Measurements from ENCODE around the gene ZBTB16. TPM values are rescaled to one million over a fixed set of nuclear protein-coding genes. Genes with fewer than 3 reads are reported as not detected.

Gene ZBTB16
- total RNA-seq, 1 donor from 2014 or later = 64.5 TPM

GRCh38 chr11:114033572-114033971 lies 25.9 kb upstream of the ZBTB16 start:
- H3K4me1 ChIP-seq = peaks cover 20% of the 10 kb centered on the region
- H3K4me3 ChIP-seq = no peak overlapping the region
- H3K36me3 ChIP-seq = no peaks in the 10 kb centered on the region
- no peaks in the 10 kb centered on the region for H3K27me3 ChIP-seq (ENCODE audit: low read depth)
- TF ChIP-seq, protein P1, sequence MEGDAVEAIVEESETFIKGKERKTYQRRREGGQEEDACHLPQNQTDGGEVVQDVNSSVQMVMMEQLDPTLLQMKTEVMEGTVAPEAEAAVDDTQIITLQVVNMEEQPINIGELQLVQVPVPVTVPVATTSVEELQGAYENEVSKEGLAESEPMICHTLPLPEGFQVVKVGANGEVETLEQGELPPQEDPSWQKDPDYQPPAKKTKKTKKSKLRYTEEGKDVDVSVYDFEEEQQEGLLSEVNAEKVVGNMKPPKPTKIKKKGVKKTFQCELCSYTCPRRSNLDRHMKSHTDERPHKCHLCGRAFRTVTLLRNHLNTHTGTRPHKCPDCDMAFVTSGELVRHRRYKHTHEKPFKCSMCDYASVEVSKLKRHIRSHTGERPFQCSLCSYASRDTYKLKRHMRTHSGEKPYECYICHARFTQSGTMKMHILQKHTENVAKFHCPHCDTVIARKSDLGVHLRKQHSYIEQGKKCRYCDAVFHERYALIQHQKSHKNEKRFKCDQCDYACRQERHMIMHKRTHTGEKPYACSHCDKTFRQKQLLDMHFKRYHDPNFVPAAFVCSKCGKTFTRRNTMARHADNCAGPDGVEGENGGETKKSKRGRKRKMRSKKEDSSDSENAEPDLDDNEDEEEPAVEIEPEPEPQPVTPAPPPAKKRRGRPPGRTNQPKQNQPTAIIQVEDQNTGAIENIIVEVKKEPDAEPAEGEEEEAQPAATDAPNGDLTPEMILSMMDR (IDR thresholded peaks at IDR 0.05; ENCODE audit: borderline replicate concordance) = no peak
- intact Hi-C loops (cut with micrococcal nuclease) = no loop called here
- H3K27ac ChIP-seq (replicated peaks) = no peak overlapping the region
- DNase-seq = no peak
- H3K9me3 ChIP-seq (replicated peaks) = no peaks in the 10 kb centered on the region

GRCh38 chr11:114034956-114035355 lies 24.6 kb upstream of the ZBTB16 start:
- H3K27ac ChIP-seq (replicated peaks) = no peak overlapping the region
- DNase-seq = no peak
- no peaks in the 10 kb centered on the region for H3K36me3 ChIP-seq
- intact Hi-C loops (cut with micrococcal nuclease) = no loop called here
- H3K9me3 ChIP-seq (replicated peaks) = no peaks in the 10 kb centered on the region
- no peaks in the 10 kb centered on the region for H3K27me3 ChIP-seq (ENCODE audit: low read depth)
- H3K4me1 ChIP-seq = peaks cover 20% of the 10 kb centered on the region
- H3K4me3 ChIP-seq = no peak overlapping the region
- TF ChIP-seq, protein P1 (IDR thresholded peaks at IDR 0.05; ENCODE audit: borderline replicate concordance) = no peak

DNA sequence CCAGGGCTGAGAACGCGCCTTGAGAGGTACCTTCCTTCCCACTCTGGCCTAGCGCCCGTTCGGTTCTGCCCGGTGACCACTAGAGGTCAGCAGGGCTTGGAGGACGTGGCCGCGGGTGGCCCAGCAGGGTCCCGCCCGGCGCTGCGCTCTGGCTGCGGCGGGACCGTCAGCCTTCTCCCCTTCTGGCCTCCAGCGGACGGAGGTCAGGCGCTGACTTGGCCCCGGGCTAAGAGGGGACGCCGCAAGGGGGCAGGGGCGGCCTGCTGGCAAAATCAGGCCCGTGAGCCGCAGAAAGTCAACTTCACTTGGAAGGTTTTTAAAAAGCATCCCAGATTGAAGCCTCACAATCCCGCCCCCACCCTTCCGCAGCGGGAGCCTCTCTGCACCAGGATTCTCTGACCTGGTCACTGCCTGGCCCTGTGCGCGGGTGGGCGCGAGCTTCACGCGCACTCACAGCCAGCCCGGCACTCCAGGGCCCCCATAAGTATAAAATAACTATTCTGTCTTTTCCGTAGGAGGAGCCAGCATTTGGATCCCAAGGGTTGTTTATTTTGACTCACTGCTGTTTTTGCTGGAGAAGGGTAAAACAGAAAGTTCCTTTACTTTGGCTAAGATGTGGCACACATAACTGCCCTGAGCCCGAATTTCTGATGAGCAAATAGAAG lies 23.2 kb upstream of the ZBTB16 start:
- intact Hi-C loops (cut with micrococcal nuclease) = no loop called here
- TF ChIP-seq, protein P1 (IDR thresholded peaks at IDR 0.05; ENCODE audit: borderline replicate concordance) = peak; percentile 95
- peak overlapping the region; percentile 61 for H3K4me3 ChIP-seq
- no peaks in the 10 kb centered on the region for H3K36me3 ChIP-seq
- H3K4me1 ChIP-seq = peaks cover 29% of the 10 kb centered on the region
- DNase-seq = peak; percentile 88
- H3K9me3 ChIP-seq (replicated peaks) = no peaks in the 10 kb centered on the region
- H3K27ac ChIP-seq (replicated peaks) = peak overlapping the region; percentile 82
- H3K27me3 ChIP-seq (ENCODE audit: low read depth) = no peaks in the 10 kb centered on the region

DNA sequence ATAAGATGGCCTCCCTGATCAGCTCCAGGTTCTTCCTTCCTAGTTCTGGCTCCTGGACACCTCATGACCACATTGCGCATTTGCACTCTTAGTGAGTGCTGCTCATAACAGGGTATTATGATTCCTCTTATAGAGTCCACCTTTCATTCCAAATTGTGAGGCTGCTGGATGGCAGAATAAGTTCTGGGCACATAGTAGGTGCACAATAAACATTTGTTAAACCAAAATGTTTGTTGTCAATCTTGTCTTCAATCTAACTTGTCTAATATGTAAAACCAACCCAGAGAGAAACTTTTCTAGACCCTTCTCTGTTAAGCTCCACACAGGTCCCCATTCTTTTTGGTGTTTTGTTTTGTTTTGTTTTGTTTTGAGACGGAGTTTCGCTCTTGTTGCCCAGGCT lies 22.6 kb upstream of the ZBTB16 start:
- intact Hi-C loops (cut with micrococcal nuclease) = no loop called here
- TF ChIP-seq, protein P1 (IDR thresholded peaks at IDR 0.05; ENCODE audit: borderline replicate concordance) = no peak
- peak overlapping the region; percentile 61 for H3K4me3 ChIP-seq

GRCh38 chr11:114039551-114039950 lies 20.0 kb upstream of the ZBTB16 start:
- intact Hi-C loops (cut with micrococcal nuclease) = no loop called here
- TF ChIP-seq, protein P1 (IDR thresholded peaks at IDR 0.05; ENCODE audit: borderline replicate concordance) = no peak

More for the DNA sequence above, 22.6 kb upstream of the ZBTB16 start:
- H3K4me1 ChIP-seq = peaks cover 30% of the 10 kb centered on the region
- H3K27me3 ChIP-seq (ENCODE audit: low read depth) = no peaks in the 10 kb centered on the region
- H3K27ac ChIP-seq (replicated peaks) = peak overlapping the region; percentile 82
- no peaks in the 10 kb centered on the region for H3K9me3 ChIP-seq (replicated peaks)
- H3K36me3 ChIP-seq = no peaks in the 10 kb centered on the region
- DNase-seq = no peak

More at GRCh38 chr11:114039551-114039950, 20.0 kb upstream of the ZBTB16 start:
- H3K4me3 ChIP-seq = no peak overlapping the region
- H3K9me3 ChIP-seq (replicated peaks) = peaks cover 11% of the 10 kb centered on the region
- H3K36me3 ChIP-seq = no peaks in the 10 kb centered on the region
- peaks cover 37% of the 10 kb centered on the region for H3K4me1 ChIP-seq
- no peak overlapping the region for H3K27ac ChIP-seq (replicated peaks)
- H3K27me3 ChIP-seq (ENCODE audit: low read depth) = no peaks in the 10 kb centered on the region
- DNase-seq = no peak
